H9 (cell line): ENCODE measurements around the gene EGFL6. TPM values are rescaled to one million over a fixed set of nuclear protein-coding genes. Genes with fewer than 3 reads are reported as not detected.
"Not testable (repeated sequence)": the region's sequence is repeated elsewhere in the genome, so short reads cannot be mapped to it uniquely, and the experiment has no call there.

Experiments
- DNase-seq: peaks from one replicate; pipeline ENCODE4 v3.0.0-alpha.2; 2017
- H2AFZ ChIP-seq: one replicate; pipeline ENCODE4 v1.6.1; 2013; ENCODE audit warnings: mild to moderate bottlenecking, low read length, control low read depth, moderate library complexity
- H2AK5ac ChIP-seq: 2 replicates; pipeline ENCODE4 v1.6.1; 2013; ENCODE audit warnings: low read length, control low read depth, mixed read lengths; ENCODE audit not compliant: insufficient read length
- H2BK120ac ChIP-seq: one replicate; pipeline ENCODE4 v1.6.1; 2013; ENCODE audit warnings: low read depth, mild to moderate bottlenecking, low read length, control low read depth, inconsistent platforms; ENCODE audit not compliant: poor library complexity, severe bottlenecking
- H2BK12ac ChIP-seq: 2 replicates; pipeline ENCODE4 v1.6.1; 2013; ENCODE audit warnings: low read length, control low read depth, mixed read lengths, low read depth; ENCODE audit not compliant: insufficient read length
- H2BK15ac ChIP-seq: 2 replicates; pipeline ENCODE4 v1.6.1; 2013; ENCODE audit warnings: low read depth, low read length, control low read depth
- H2BK20ac ChIP-seq: one replicate; pipeline ENCODE4 v1.6.1; 2013; ENCODE audit warnings: low read depth, mild to moderate bottlenecking, low read length, control low read depth, inconsistent platforms; ENCODE audit not compliant: poor library complexity, severe bottlenecking
- H2BK5ac ChIP-seq: 2 replicates; pipeline ENCODE4 v1.6.1; 2013; ENCODE audit warnings: low read length, control low read depth, mixed read lengths; ENCODE audit not compliant: insufficient read length
- H3K14ac ChIP-seq: 2 replicates; pipeline ENCODE4 v1.6.1; 2013; ENCODE audit warnings: low read length, control low read depth; ENCODE audit not compliant: insufficient read depth
- H3K18ac ChIP-seq: 2 replicates; pipeline ENCODE4 v1.6.1; 2013; ENCODE audit warnings: low read depth, mild to moderate bottlenecking, mixed read lengths, low read length, control low read depth; ENCODE audit not compliant: insufficient read length
- H3K23ac ChIP-seq: 2 replicates; pipeline ENCODE4 v1.6.1; 2013; ENCODE audit warnings: low read length, control low read depth, mixed read lengths, low read depth; ENCODE audit not compliant: insufficient read length
- H3K23me2 ChIP-seq: 2 replicates; pipeline ENCODE4 v1.6.1; 2013; ENCODE audit warnings: low read depth, mild to moderate bottlenecking, mixed read lengths, low read length, control low read depth; ENCODE audit not compliant: insufficient read length, poor library complexity, severe bottlenecking
- H3K27ac ChIP-seq: 2 replicates; pipeline ENCODE4 v1.5.1; 2013; ENCODE audit warnings: low read length, control low read depth, mixed read lengths, low read depth; ENCODE audit not compliant: insufficient read length
- H3K27me3 ChIP-seq: 2 replicates; pipeline ENCODE4 v1.6.1; 2013; ENCODE audit warnings: low read length, control low read depth, inconsistent platforms; ENCODE audit not compliant: insufficient read depth
- H3K4ac ChIP-seq: 2 replicates; pipeline ENCODE4 v1.6.1; 2013; ENCODE audit warnings: low read depth, mild to moderate bottlenecking, control low read depth, inconsistent platforms, low read length, moderate library complexity
- H3K4me1 ChIP-seq: 2 replicates; pipeline ENCODE4 v1.6.1; 2013; ENCODE audit warnings: low read length, control low read depth, inconsistent platforms; ENCODE audit not compliant: insufficient read depth
- H3K4me2 ChIP-seq: 2 replicates; pipeline ENCODE4 v1.6.1; 2013; ENCODE audit warnings: low read length, control low read depth, mixed read lengths; ENCODE audit not compliant: insufficient read length, insufficient read depth
- H3K56ac ChIP-seq: 2 replicates; pipeline ENCODE4 v1.6.1; 2013; ENCODE audit warnings: low read depth, mild to moderate bottlenecking, mixed read lengths, low read length, control low read depth; ENCODE audit not compliant: insufficient read length
- H3K79me1 ChIP-seq: 2 replicates; pipeline ENCODE4 v1.6.1; 2013; ENCODE audit warnings: low read depth, mild to moderate bottlenecking, moderate library complexity, low read length, control low read depth, inconsistent platforms; ENCODE audit not compliant: insufficient read depth, poor library complexity, severe bottlenecking
- H3K79me2 ChIP-seq: 2 replicates; pipeline ENCODE4 v1.6.1; 2013; ENCODE audit warnings: low read length, control low read depth, inconsistent platforms; ENCODE audit not compliant: insufficient read depth
- H3K9ac ChIP-seq: 2 replicates; pipeline ENCODE4 v1.6.1; 2013; ENCODE audit warnings: low read length, control low read depth, mixed read lengths; ENCODE audit not compliant: insufficient read length; ENCODE audit errors: extremely low read depth
- H3K9me3 ChIP-seq: one replicate; pipeline ENCODE4 v1.6.1; 2013; ENCODE audit warnings: low read depth, low read length, inconsistent platforms; ENCODE audit not compliant: control insufficient read depth
- H3T11ph ChIP-seq: one replicate; pipeline ENCODE4 v1.6.1; 2013; ENCODE audit warnings: mild to moderate bottlenecking, low read length, control low read depth, inconsistent platforms
- H4K20me1 ChIP-seq: one replicate; pipeline ENCODE4 v1.6.1; 2013; ENCODE audit not compliant: control insufficient read depth, insufficient read length, insufficient read depth
- H4K5ac ChIP-seq: 2 replicates; pipeline ENCODE4 v1.6.1; 2013; ENCODE audit warnings: low read depth, mild to moderate bottlenecking, mixed read lengths, low read length, control low read depth; ENCODE audit not compliant: insufficient read length
- H4K8ac ChIP-seq: replicated peaks from 2 replicates; pipeline ENCODE4 v1.6.1; 2013; ENCODE audit warnings: low read length, control low read depth, mixed read lengths, low read depth; ENCODE audit not compliant: insufficient read length
- H4K91ac ChIP-seq: 2 replicates; pipeline ENCODE4 v1.6.1; 2013; ENCODE audit warnings: low read depth, mild to moderate bottlenecking, moderate library complexity, mixed read lengths, low read length, control low read depth; ENCODE audit not compliant: insufficient read length
- H3K27ac Mint-ChIP-seq, 3 experiments: 2 replicates in 2 of 3; 3 replicates in 1 of 3; pipeline ENCODE4 v1.8.0; 2020 to 2021; ENCODE audit warnings: mixed read lengths in 3 of 3, mild to moderate bottlenecking in 1 of 3, moderate library complexity in 1 of 3
- H3K27me3 Mint-ChIP-seq: 2 replicates; pipeline ENCODE4 v1.8.0; 2021; ENCODE audit warnings: low read depth, mild to moderate bottlenecking, moderate library complexity, mixed read lengths
- H3K36me3 Mint-ChIP-seq, 3 experiments: 2 replicates in 2 of 3; 3 replicates in 1 of 3; pipeline ENCODE4 v1.8.0; 2020 to 2021; ENCODE audit warnings: low read depth in 3 of 3, mixed read lengths in 3 of 3; ENCODE audit not compliant: insufficient read depth in 1 of 3
- H3K4me1 Mint-ChIP-seq, 2 experiments: 2 replicates each; pipeline ENCODE4 v1.8.0; 2020; ENCODE audit warnings: mixed read lengths in 2 of 2
- H3K4me3 Mint-ChIP-seq, 2 experiments: 2 replicates in 1 of 2; 3 replicates in 1 of 2; pipeline ENCODE4 v1.8.0; 2020 to 2021; ENCODE audit warnings: mild to moderate bottlenecking in 2 of 2, mixed read lengths in 2 of 2, moderate library complexity in 1 of 2
- H3K9me3 Mint-ChIP-seq, 2 experiments: 2 replicates in 1 of 2; 3 replicates in 1 of 2; pipeline ENCODE4 v1.8.0; 2020; ENCODE audit warnings: mild to moderate bottlenecking in 2 of 2, mixed read lengths in 2 of 2, moderate library complexity in 1 of 2
- CTCF ChIP-seq: fragments of 200-600 bp; sonication (generic); conservative IDR thresholded peaks from 3 replicates; pipeline ENCODE4 v1.8.0; 2021; ENCODE audit warnings: antibody characterized with exemption, mild to moderate bottlenecking
- WGBS: extraction: QIAGEN DNeasy Blood & Tissue Kit; methylation state at CpG from one replicate; pipeline ENCODE4 v1.1.7; 2013; ENCODE audit warnings: missing lambda C conversion rate, low lambda C conversion rate, mixed read lengths; ENCODE audit not compliant: insufficient read length; ENCODE audit errors: extremely low coverage; 5-methylcytosine and 5-hydroxymethylcytosine counted together
- total RNA-seq: library from RNA; stranded (reverse); gene quantifications from 2 replicates; pipeline ENCODE4 v1.2.1, GENCODE V29; 2021

EGFL6 gene
- total RNA-seq, 1 experiment from 2014 or later: 0.94 TPM

- peaks cover 6 to 10% of the 10 kb centered on the region in 2 experiments; a peak in 3 of 4 replicates for H3K4me1 Mint-ChIP-seq
- Histone ChIP-seq H3K56ac (no peak overlapping the region), H4K8ac (no peak overlapping the region), H3K9ac (no peak overlapping the region), H3K4ac (no peak overlapping the region), H2BK5ac (no peak overlapping the region), H3K79me2 (no peaks in the 10 kb centered on the region), H3K23ac (no peak overlapping the region), H3K14ac (no peak overlapping the region), H3K9me3 (no peaks in the 10 kb centered on the region), H3K18ac (no peak overlapping the region), H3K4me1 (no peaks in the 10 kb centered on the region; the same call in 1 of the 2 replicates), H3K79me1 (no peaks in the 10 kb centered on the region), H2AFZ (no peak overlapping the region), H4K20me1 (no peaks in the 10 kb centered on the region), H4K91ac (no peak overlapping the region), H2BK12ac (no peak overlapping the region), H2BK120ac (no peak overlapping the region), H2AK5ac (no peak overlapping the region), H3K27ac (no peak overlapping the region), H2BK20ac (no peak overlapping the region), H3K23me2 (no peaks in the 10 kb centered on the region), H3K27me3 (no peaks in the 10 kb centered on the region), H3K4me2 (no peak overlapping the region), H3T11ph (no peak overlapping the region), H4K5ac (no peak overlapping the region), H2BK15ac (no peak overlapping the region)
- DNase-seq: no peak
- TF ChIP-seq CTCF: no peak
- no CpG with 5 or more reads among the region's 8 CpGs for WGBS
- H3K4me3 Mint-ChIP-seq: no peak overlapping the region
- H3K27me3 Mint-ChIP-seq: no peaks in the 10 kb centered on the region; the same call in 1 of the 2 replicates
- no peaks in the 10 kb centered on the region; a peak in 2 of 7 replicates for H3K36me3 Mint-ChIP-seq
- H3K9me3 Mint-ChIP-seq: peaks cover 44 to 45% of the 10 kb centered on the region in 2 experiments
- no peak overlapping the region; a peak in 1 of 7 replicates for H3K27ac Mint-ChIP-seq
Observed at GRCh38 chrX:13647709-13648212, 78.4 kb downstream of the EGFL6 start.

GRCh38 chrX:13648336-13648735, 78.9 kb downstream of the EGFL6 start:
- H4K91ac ChIP-seq, H3K27ac ChIP-seq, H3K79me2 ChIP-seq, H2AFZ ChIP-seq, H2BK20ac ChIP-seq, H3K36me3 Mint-ChIP-seq, H3K4ac ChIP-seq, H3K23me2 ChIP-seq, H3K56ac ChIP-seq, H3T11ph ChIP-seq, H4K8ac ChIP-seq, H2BK120ac ChIP-seq, H3K27me3 Mint-ChIP-seq, H3K23ac ChIP-seq, DNase-seq, H2AK5ac ChIP-seq, H3K27me3 ChIP-seq, H2BK12ac ChIP-seq, H3K9me3 ChIP-seq, H3K9ac ChIP-seq, H4K20me1 ChIP-seq, H3K4me1 Mint-ChIP-seq, H3K27ac Mint-ChIP-seq, H3K79me1 ChIP-seq, H4K5ac ChIP-seq, H3K14ac ChIP-seq, H3K4me2 ChIP-seq, H2BK5ac ChIP-seq, H3K4me1 ChIP-seq, H2BK15ac ChIP-seq, H3K18ac ChIP-seq, H3K4me3 Mint-ChIP-seq: not testable (repeated sequence)
- peaks cover 45 to 46% of the 10 kb centered on the region in 2 experiments for H3K9me3 Mint-ChIP-seq
- WGBS: no CpG with 5 or more reads among the region's 2 CpGs
